ENCODE measurements around the gene CALB2.

Gene CALB2

DNA sequence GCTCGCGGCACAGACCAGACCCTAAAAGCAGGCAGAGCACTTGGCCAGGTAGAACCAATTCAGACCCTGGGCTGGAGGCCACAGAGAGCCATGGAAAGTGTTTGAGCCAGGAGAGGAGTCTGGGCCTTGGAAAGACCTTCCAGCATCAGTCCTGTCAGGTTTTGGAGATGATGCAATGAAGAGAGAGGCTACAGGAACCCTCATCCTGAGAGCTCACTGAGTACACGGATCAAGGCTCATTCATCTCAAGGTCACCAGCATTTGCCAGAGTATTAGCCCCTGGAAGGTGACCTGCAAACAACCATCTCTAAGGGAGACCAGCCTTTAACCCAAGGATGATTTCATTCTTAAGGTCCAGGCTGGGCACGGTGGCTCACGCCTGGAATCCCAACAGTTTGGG is 55.5 kb downstream of the CALB2 start:
- Histone ChIP-seq H4K20me1 (ENCODE audit: insufficient read depth, low read length, poor library complexity, severe bottlenecking) (no peaks in the 10 kb centered on the region), H3K4me1 (ENCODE audit: insufficient read depth, low read length, poor library complexity, severe bottlenecking) (no peaks in the 10 kb centered on the region), H2AFZ (ENCODE audit: low read length) (no peak overlapping the region), H3K27me3 (ENCODE audit: insufficient read depth, low read length, poor library complexity, severe bottlenecking) (no peaks in the 10 kb centered on the region), H3K4me2 (ENCODE audit: low read depth, low read length, poor library complexity, severe bottlenecking) (no peak overlapping the region), H3K4me3 (ENCODE audit: low read length, poor library complexity, severe bottlenecking) (no peak overlapping the region), H3K79me2 (ENCODE audit: insufficient read depth, low read length) (no peaks in the 10 kb centered on the region), H3F3A (ENCODE audit: low read depth) (no peaks in the 10 kb centered on the region), H3K9ac (ENCODE audit: low read depth, low read length, poor library complexity, severe bottlenecking) (no peak overlapping the region), H3K9me3 (ENCODE audit: insufficient read depth, low read depth, low read length) (no peaks in the 10 kb centered on the region), H3K36me3 (ENCODE audit: insufficient read depth, low read length) (no peaks in the 10 kb centered on the region), H3K9me2 (replicated peaks; ENCODE audit: low read depth, low read length) (no peaks in the 10 kb centered on the region)
- no peak for TF ChIP-seq CTCF (conservative IDR thresholded peaks at IDR 0.05; ENCODE audit: low read length)

GRCh38 chr16:71421911-71422310 is 63.4 kb downstream of the CALB2 start:
- Histone ChIP-seq H4K20me1 (ENCODE audit: insufficient read depth, low read length, poor library complexity, severe bottlenecking) (no peaks in the 10 kb centered on the region), H3K4me2 (ENCODE audit: low read depth, low read length, poor library complexity, severe bottlenecking) (no peak overlapping the region), H3K36me3 (ENCODE audit: insufficient read depth, low read length) (no peaks in the 10 kb centered on the region), H3K9me3 (ENCODE audit: insufficient read depth, low read depth, low read length) (no peaks in the 10 kb centered on the region), H2AFZ (ENCODE audit: low read length) (no peak overlapping the region), H3K9ac (ENCODE audit: low read depth, low read length, poor library complexity, severe bottlenecking) (no peak overlapping the region), H3K79me2 (ENCODE audit: insufficient read depth, low read length) (no peaks in the 10 kb centered on the region), H3K27me3 (ENCODE audit: insufficient read depth, low read length, poor library complexity, severe bottlenecking) (no peaks in the 10 kb centered on the region), H3K4me3 (ENCODE audit: low read length, poor library complexity, severe bottlenecking) (no peak overlapping the region), H3F3A (ENCODE audit: low read depth) (no peaks in the 10 kb centered on the region), H3K9me2 (replicated peaks; ENCODE audit: low read depth, low read length) (no peaks in the 10 kb centered on the region), H3K4me1 (ENCODE audit: insufficient read depth, low read length, poor library complexity, severe bottlenecking) (no peaks in the 10 kb centered on the region)
- TF ChIP-seq CTCF (conservative IDR thresholded peaks at IDR 0.05; ENCODE audit: low read length) (peak; percentile 53), EZH2phosphoT487 (IDR thresholded peaks at IDR 0.05; ENCODE audit: borderline replicate concordance) (no peak)

DNA sequence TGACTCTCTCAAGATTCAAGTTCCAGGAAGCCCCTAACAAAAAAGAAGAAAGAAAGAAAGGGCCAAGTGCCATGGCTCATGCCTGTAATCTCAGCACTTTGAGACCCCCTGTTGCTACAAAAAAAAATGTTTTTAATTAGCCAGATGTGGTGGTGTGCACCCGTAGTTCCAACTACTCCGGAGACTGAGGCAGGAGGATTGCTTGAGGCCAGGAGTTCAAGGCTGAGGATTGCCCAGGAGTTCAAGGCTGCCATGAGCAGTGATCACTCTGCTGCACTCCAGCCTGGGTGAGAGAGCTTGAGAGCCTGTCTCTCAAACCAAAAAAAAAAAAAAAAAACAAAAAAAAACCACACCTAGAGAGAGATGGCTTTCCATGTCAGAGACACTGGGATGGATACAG is 64.5 kb downstream of the CALB2 start:
- Histone ChIP-seq H3K79me2 (ENCODE audit: insufficient read depth, low read length) (no peaks in the 10 kb centered on the region), H4K20me1 (ENCODE audit: insufficient read depth, low read length, poor library complexity, severe bottlenecking) (no peaks in the 10 kb centered on the region), H3K4me1 (ENCODE audit: insufficient read depth, low read length, poor library complexity, severe bottlenecking) (no peaks in the 10 kb centered on the region), H3K4me2 (ENCODE audit: low read depth, low read length, poor library complexity, severe bottlenecking) (no peak overlapping the region), H3K9me2 (replicated peaks; ENCODE audit: low read depth, low read length) (no peaks in the 10 kb centered on the region), H3K36me3 (ENCODE audit: insufficient read depth, low read length) (no peaks in the 10 kb centered on the region), H2AFZ (ENCODE audit: low read length) (no peak overlapping the region), H3K9me3 (ENCODE audit: insufficient read depth, low read depth, low read length) (no peaks in the 10 kb centered on the region), H3F3A (ENCODE audit: low read depth) (no peaks in the 10 kb centered on the region), H3K27me3 (ENCODE audit: insufficient read depth, low read length, poor library complexity, severe bottlenecking) (no peaks in the 10 kb centered on the region), H3K4me3 (ENCODE audit: low read length, poor library complexity, severe bottlenecking) (no peak overlapping the region), H3K9ac (ENCODE audit: low read depth, low read length, poor library complexity, severe bottlenecking) (no peak overlapping the region)
- TF ChIP-seq EZH2phosphoT487 (IDR thresholded peaks at IDR 0.05; ENCODE audit: borderline replicate concordance) (no peak), CTCF (conservative IDR thresholded peaks at IDR 0.05; ENCODE audit: low read length) (no peak)

Measured in Loucy (cell line).